Liver (tissue), 9 donors: ENCODE results near the gene GNB1. TPM values are rescaled to one million over a fixed set of nuclear protein-coding genes. Genes with fewer than 3 reads are reported as not detected.

ENCODE experiments used
- DNase-seq: peaks from one replicate; pipeline ENCODE4 v3.0.0-alpha.2; 2017; ENCODE audit warnings: low spot score
- H3K27ac ChIP-seq, 2 donors: one replicate each; pipeline ENCODE4 v1.7.0; 2013; ENCODE audit warnings: inconsistent platforms in 2 of 2, low read length in 2 of 2, control low read depth in 1 of 2, low read depth in 1 of 2, mild to moderate bottlenecking in 1 of 2
- H3K27me3 ChIP-seq, 4 donors: one replicate each; pipeline versions ENCODE4 v1.6.1 to v1.7.0; 2013; ENCODE audit warnings: low read length in 3 of 4, inconsistent platforms in 1 of 4, mild to moderate bottlenecking in 1 of 4, moderate library complexity in 1 of 4; ENCODE audit not compliant: control insufficient read depth in 4 of 4, insufficient read depth in 4 of 4
- H3K36me3 ChIP-seq, 4 donors: one replicate each; pipeline versions ENCODE4 v1.6.1 to v1.7.0; 2013; ENCODE audit warnings: low read length in 3 of 4, mild to moderate bottlenecking in 3 of 4, low read depth in 1 of 4, moderate library complexity in 1 of 4; ENCODE audit not compliant: control insufficient read depth in 4 of 4, insufficient read depth in 3 of 4
- H3K4me1 ChIP-seq, 4 donors: one replicate each; pipeline versions ENCODE4 v1.6.1 to v1.7.0; 2013; ENCODE audit warnings: low read length in 3 of 4, mild to moderate bottlenecking in 3 of 4, moderate library complexity in 1 of 4; ENCODE audit not compliant: control insufficient read depth in 4 of 4, insufficient read depth in 4 of 4
- H3K4me3 ChIP-seq, 3 donors: one replicate each; pipeline versions ENCODE4 v1.6.1 to v1.7.0; 2013; ENCODE audit warnings: low read length in 3 of 3, control low read depth in 1 of 3, low read depth in 1 of 3, mild to moderate bottlenecking in 1 of 3
- H3K9ac ChIP-seq, 2 donors: one replicate each; pipeline ENCODE4 v1.7.0; 2013; ENCODE audit warnings: low read length in 2 of 2, mild to moderate bottlenecking in 2 of 2, moderate library complexity in 2 of 2, control low read depth in 1 of 2, low read depth in 1 of 2
- H3K9me3 ChIP-seq, 4 donors: one replicate each; pipeline versions ENCODE4 v1.6.1 to v1.7.0; 2013; ENCODE audit warnings: low read length in 3 of 4; ENCODE audit not compliant: control insufficient read depth in 4 of 4
- EGR1 ChIP-seq, 2 donors: IDR thresholded peaks; 2 replicates each; pipeline ENCODE4 v1.6.1; 2016 to 2018; ENCODE audit warnings: antibody characterized with exemption in 2 of 2, low read depth in 2 of 2
- FOXA1 ChIP-seq: IDR thresholded peaks from 2 replicates; pipeline ENCODE4 v1.6.1; 2016; ENCODE audit warnings: antibody characterized with exemption
- FOXA2 ChIP-seq: IDR thresholded peaks from 2 replicates; pipeline ENCODE4 v1.6.1; 2016; ENCODE audit warnings: antibody characterized with exemption
- GABPA ChIP-seq, 2 donors: IDR thresholded peaks in 1 of 2; conservative IDR thresholded peaks in 1 of 2; 2 replicates each; pipeline ENCODE4 v1.6.1; 2016; ENCODE audit warnings: antibody characterized with exemption in 2 of 2, mild to moderate bottlenecking in 1 of 2, moderate library complexity in 1 of 2
- HNF4A ChIP-seq, 2 donors: conservative IDR thresholded peaks; 2 replicates each; pipeline ENCODE4 v1.6.1; 2016; ENCODE audit warnings: antibody characterized with exemption in 2 of 2, mild to moderate bottlenecking in 2 of 2
- HNF4G ChIP-seq: IDR thresholded peaks from 2 replicates; pipeline ENCODE4 v1.6.1; 2016; ENCODE audit warnings: antibody characterized with exemption
- JUND ChIP-seq, 2 donors: IDR thresholded peaks; 2 replicates each; pipeline ENCODE4 v1.6.1; 2016; ENCODE audit warnings: antibody characterized with exemption in 2 of 2
- NR2F2 ChIP-seq: IDR thresholded peaks from 2 replicates; pipeline ENCODE4 v1.6.1; 2016; ENCODE audit warnings: antibody characterized with exemption
- RAD21 ChIP-seq, 2 donors: IDR thresholded peaks; 2 replicates each; pipeline ENCODE4 v1.6.1; 2016; ENCODE audit warnings: antibody characterized with exemption in 2 of 2, mild to moderate bottlenecking in 2 of 2
- RXRA ChIP-seq, 2 donors: IDR thresholded peaks; 2 replicates each; pipeline ENCODE4 v1.6.1; 2017 to 2018; ENCODE audit warnings: antibody characterized with exemption in 2 of 2, mild to moderate bottlenecking in 1 of 2
- SP1 ChIP-seq: IDR thresholded peaks from 2 replicates; pipeline ENCODE4 v1.6.1; 2018; ENCODE audit warnings: antibody characterized with exemption, mild to moderate bottlenecking
- TAF1 ChIP-seq: conservative IDR thresholded peaks from 2 replicates; pipeline ENCODE4 v1.6.1; 2016; ENCODE audit warnings: antibody characterized with exemption, mild to moderate bottlenecking
- YY1 ChIP-seq: IDR thresholded peaks from 2 replicates; pipeline ENCODE4 v1.6.1; 2016; ENCODE audit warnings: antibody characterized with exemption, mild to moderate bottlenecking
- WGBS: extraction: QIAGEN DNeasy Blood & Tissue Kit; methylation state at CpG from one replicate; pipeline ENCODE4 v1.1.7; 2013; 5-methylcytosine and 5-hydroxymethylcytosine counted together
- polyA plus RNA-seq, 2 donors: library from polyadenylated mRNA; stranded (reverse) in 1 of 2; unstranded in 1 of 2; fragments of 200-250 nt in 1 of 2; fragments of >200 nt in 1 of 2; fragmentation: Nextera tagmentation in 1 of 2; extraction: Ambion mirVana in 1 of 2; gene quantifications; one replicate each; pipeline versions ENCODE4 v1.2.1 to v1.2.3, GENCODE V29; 2013 to 2015
- total RNA-seq, 2 donors: library from RNA; depleted of rRNA; stranded (reverse); fragments of >200 nt; gene quantifications; one replicate each; pipeline ENCODE4 v1.2.3, GENCODE V29; 2014
- TF ChIP-seq, protein P1 (sequence below): IDR thresholded peaks from 2 replicates; pipeline ENCODE4 v1.6.1; 2016; ENCODE audit warnings: antibody characterized with exemption
- TF ChIP-seq, protein P2 (sequence below): IDR thresholded peaks from 2 replicates; pipeline ENCODE4 v1.6.1; 2016; ENCODE audit warnings: antibody characterized with exemption, mild to moderate bottlenecking
- TF ChIP-seq, protein P3 (sequence below): IDR thresholded peaks from 2 replicates; pipeline ENCODE4 v1.6.1; 2016; ENCODE audit warnings: antibody characterized with exemption
- TF ChIP-seq, protein P4 (sequence below): fragments of 150-350 bp; IDR thresholded peaks from 2 replicates; pipeline ENCODE4 v1.5.1; 2017; ENCODE audit warnings: improper control_type of control experiment, low read depth, low read length; ENCODE audit not compliant: missing input control
- TF ChIP-seq, protein P5 (sequence below): IDR thresholded peaks from 2 replicates; pipeline ENCODE4 v1.6.1; 2016; ENCODE audit warnings: antibody characterized with exemption
- donor health status: healthy.
- donor health status: healthy.
- donor health status: healthy.
- donor health status: healthy.
- donor health status: healthy.

The GNB1 gene
- total and polyA plus RNA-seq, 4 donors = 22.3 to 68.5 (median 52.7) TPM

DNA sequence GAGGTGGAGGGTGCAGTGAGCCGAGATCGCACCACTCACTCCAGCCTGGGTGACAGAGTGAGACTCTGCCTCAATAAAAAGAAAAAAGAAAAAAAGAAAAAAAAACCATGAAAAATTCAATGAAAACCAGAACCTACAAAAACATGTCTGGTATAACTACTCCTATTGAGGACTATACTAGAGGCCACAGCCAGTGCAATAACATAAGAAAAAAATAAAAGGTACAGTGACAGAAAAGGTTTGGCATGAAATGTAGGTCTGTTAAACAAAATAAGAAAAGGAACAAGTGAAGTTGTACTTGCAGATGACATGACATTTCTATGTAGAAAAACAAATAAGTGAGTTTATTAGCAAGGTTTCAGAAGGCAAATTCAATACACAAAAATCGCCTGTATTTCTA, 120.8 kb downstream of the GNB1 start:
- peaks cover 9 to 22% (median 13%) of the 10 kb centered on the region in 4 donors for H3K4me1 ChIP-seq
- peaks cover 0 to 3% (median 1%) of the 10 kb centered on the region in 4 donors for H3K9me3 ChIP-seq
- no peaks in the 10 kb centered on the region for H3K27me3 ChIP-seq
- H3K4me3 ChIP-seq = no peak overlapping the region
- TF ChIP-seq JUND (IDR thresholded peaks at IDR 0.05) (no peak), FOXA1 (no peak), HNF4G (no peak), YY1 (no peak)
- TF ChIP-seq, protein P1, sequence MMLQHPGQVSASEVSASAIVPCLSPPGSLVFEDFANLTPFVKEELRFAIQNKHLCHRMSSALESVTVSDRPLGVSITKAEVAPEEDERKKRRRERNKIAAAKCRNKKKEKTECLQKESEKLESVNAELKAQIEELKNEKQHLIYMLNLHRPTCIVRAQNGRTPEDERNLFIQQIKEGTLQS = no peak
- TF ChIP-seq, protein P2, sequence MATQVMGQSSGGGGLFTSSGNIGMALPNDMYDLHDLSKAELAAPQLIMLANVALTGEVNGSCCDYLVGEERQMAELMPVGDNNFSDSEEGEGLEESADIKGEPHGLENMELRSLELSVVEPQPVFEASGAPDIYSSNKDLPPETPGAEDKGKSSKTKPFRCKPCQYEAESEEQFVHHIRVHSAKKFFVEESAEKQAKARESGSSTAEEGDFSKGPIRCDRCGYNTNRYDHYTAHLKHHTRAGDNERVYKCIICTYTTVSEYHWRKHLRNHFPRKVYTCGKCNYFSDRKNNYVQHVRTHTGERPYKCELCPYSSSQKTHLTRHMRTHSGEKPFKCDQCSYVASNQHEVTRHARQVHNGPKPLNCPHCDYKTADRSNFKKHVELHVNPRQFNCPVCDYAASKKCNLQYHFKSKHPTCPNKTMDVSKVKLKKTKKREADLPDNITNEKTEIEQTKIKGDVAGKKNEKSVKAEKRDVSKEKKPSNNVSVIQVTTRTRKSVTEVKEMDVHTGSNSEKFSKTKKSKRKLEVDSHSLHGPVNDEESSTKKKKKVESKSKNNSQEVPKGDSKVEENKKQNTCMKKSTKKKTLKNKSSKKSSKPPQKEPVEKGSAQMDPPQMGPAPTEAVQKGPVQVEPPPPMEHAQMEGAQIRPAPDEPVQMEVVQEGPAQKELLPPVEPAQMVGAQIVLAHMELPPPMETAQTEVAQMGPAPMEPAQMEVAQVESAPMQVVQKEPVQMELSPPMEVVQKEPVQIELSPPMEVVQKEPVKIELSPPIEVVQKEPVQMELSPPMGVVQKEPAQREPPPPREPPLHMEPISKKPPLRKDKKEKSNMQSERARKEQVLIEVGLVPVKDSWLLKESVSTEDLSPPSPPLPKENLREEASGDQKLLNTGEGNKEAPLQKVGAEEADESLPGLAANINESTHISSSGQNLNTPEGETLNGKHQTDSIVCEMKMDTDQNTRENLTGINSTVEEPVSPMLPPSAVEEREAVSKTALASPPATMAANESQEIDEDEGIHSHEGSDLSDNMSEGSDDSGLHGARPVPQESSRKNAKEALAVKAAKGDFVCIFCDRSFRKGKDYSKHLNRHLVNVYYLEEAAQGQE = no peak
- peaks cover 2 to 11% (median 6%) of the 10 kb centered on the region in 4 donors for H3K36me3 ChIP-seq
- no peak overlapping the region for H3K9ac ChIP-seq
- no peak for DNase-seq
- 99% methylated on average over 3 of the region's 3 CpGs for WGBS
- no peak overlapping the region for H3K27ac ChIP-seq

DNA sequence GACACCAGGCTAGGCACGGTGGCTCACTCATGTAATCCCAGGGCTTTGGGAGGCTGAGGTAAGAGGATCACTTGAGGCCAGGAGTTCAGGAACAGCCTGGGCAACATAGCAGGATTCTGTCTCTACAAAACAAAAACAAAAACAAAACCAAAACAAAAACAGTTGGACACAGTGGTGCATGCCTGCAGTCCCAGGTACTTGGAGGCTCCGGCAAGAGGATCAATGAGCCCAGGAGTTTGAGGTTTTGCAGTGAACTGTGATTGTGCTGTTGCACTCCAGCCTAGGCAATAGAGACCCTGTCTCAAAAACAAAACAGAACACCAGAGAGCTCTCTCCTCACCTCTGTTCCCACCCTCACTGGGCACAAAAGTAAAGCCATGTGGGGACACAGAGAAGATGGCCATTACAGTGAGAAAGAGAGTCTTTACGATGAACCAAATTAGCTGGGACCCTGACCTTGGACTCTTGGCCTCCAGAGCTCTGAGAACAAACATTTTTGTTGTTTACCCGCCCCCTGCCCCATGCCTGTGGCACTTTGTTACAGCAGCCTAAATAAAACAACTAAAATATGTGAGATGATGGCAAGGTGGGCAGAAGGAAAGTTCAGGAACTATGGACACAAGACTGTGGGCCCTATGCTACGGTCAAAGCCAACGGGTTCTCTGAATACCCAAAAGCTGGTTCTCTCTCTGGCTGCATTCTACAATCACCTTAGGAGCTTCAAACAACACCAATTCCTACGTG, 122.5 kb downstream of the GNB1 start:
- 45% methylated on average over 7 of the region's 7 CpGs for WGBS
- Histone ChIP-seq H3K36me3 (peaks cover 2 to 11% (median 6%) of the 10 kb centered on the region in 4 donors), H3K4me1 (peaks cover 5 to 29% (median 19%) of the 10 kb centered on the region in 4 donors), H3K4me3 (no peak overlapping the region), H3K27me3 (no peaks in the 10 kb centered on the region), H3K27ac (peak overlapping the region; percentile 71 to 76), H3K9ac (no peak overlapping the region), H3K9me3 (peaks cover 0 to 3% (median 1%) of the 10 kb centered on the region in 4 donors)
- TF ChIP-seq RXRA (IDR thresholded peaks at IDR 0.05) (no peak), HNF4G (peak; percentile 45), YY1 (peak; percentile 23), HNF4A (conservative IDR thresholded peaks at IDR 0.05) (peak; percentile 86 to 90), GABPA (IDR thresholded peaks at IDR 0.05 in 1 of 2, conservative IDR thresholded peaks at IDR 0.05 in 1 of 2) (no peak), EGR1 (IDR thresholded peaks at IDR 0.05; ENCODE audit: low read depth in 2 of 2) (no peak), TAF1 (no peak), FOXA2 (peak; percentile 70), FOXA1 (no peak), NR2F2 (no peak), SP1 (peak; percentile 38), JUND (IDR thresholded peaks at IDR 0.05) (peak in 1 of 2 donors; percentile 16), RAD21 (IDR thresholded peaks at IDR 0.05) (no peak)
- TF ChIP-seq, protein P1 = no peak
- TF ChIP-seq, protein P3, sequence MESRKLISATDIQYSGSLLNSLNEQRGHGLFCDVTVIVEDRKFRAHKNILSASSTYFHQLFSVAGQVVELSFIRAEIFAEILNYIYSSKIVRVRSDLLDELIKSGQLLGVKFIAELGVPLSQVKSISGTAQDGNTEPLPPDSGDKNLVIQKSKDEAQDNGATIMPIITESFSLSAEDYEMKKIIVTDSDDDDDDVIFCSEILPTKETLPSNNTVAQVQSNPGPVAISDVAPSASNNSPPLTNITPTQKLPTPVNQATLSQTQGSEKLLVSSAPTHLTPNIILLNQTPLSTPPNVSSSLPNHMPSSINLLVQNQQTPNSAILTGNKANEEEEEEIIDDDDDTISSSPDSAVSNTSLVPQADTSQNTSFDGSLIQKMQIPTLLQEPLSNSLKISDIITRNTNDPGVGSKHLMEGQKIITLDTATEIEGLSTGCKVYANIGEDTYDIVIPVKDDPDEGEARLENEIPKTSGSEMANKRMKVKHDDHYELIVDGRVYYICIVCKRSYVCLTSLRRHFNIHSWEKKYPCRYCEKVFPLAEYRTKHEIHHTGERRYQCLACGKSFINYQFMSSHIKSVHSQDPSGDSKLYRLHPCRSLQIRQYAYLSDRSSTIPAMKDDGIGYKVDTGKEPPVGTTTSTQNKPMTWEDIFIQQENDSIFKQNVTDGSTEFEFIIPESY = no peak
- TF ChIP-seq, protein P2 = no peak
- TF ChIP-seq, protein P4, sequence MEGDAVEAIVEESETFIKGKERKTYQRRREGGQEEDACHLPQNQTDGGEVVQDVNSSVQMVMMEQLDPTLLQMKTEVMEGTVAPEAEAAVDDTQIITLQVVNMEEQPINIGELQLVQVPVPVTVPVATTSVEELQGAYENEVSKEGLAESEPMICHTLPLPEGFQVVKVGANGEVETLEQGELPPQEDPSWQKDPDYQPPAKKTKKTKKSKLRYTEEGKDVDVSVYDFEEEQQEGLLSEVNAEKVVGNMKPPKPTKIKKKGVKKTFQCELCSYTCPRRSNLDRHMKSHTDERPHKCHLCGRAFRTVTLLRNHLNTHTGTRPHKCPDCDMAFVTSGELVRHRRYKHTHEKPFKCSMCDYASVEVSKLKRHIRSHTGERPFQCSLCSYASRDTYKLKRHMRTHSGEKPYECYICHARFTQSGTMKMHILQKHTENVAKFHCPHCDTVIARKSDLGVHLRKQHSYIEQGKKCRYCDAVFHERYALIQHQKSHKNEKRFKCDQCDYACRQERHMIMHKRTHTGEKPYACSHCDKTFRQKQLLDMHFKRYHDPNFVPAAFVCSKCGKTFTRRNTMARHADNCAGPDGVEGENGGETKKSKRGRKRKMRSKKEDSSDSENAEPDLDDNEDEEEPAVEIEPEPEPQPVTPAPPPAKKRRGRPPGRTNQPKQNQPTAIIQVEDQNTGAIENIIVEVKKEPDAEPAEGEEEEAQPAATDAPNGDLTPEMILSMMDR = no peak
- TF ChIP-seq, protein P5, sequence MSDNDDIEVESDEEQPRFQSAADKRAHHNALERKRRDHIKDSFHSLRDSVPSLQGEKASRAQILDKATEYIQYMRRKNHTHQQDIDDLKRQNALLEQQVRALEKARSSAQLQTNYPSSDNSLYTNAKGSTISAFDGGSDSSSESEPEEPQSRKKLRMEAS = no peak
- no peak for DNase-seq
